HFFc6 (cell line): ENCODE data around the gene NECTIN2. TPM values are rescaled to one million over a fixed set of nuclear protein-coding genes. Genes with fewer than 3 reads are reported as not detected.

ENCODE experiments used
- DNase-seq: peaks from one replicate; pipeline ENCODE4 v3.0.0-alpha.2; 2018
- H3K27ac Mint-ChIP-seq: 2 replicates; pipeline ENCODE4 v1.8.0; 2020; ENCODE audit warnings: mild to moderate bottlenecking, mixed read lengths
- H3K27me3 Mint-ChIP-seq: 2 replicates; pipeline ENCODE4 v1.8.0; 2021; ENCODE audit warnings: mild to moderate bottlenecking, moderate library complexity, mixed read lengths; ENCODE audit not compliant: insufficient read depth
- H3K36me3 Mint-ChIP-seq: 2 replicates; pipeline ENCODE4 v1.8.0; 2021; ENCODE audit warnings: low read depth, mixed read lengths
- H3K4me1 Mint-ChIP-seq: 2 replicates; pipeline ENCODE4 v1.8.0; 2020; ENCODE audit warnings: low read depth, mixed read lengths
- H3K4me3 Mint-ChIP-seq: 2 replicates; pipeline ENCODE4 v1.8.0; 2020; ENCODE audit warnings: mild to moderate bottlenecking, moderate library complexity, mixed read lengths
- H3K9me3 Mint-ChIP-seq: 2 replicates; pipeline ENCODE4 v1.8.0; 2020; ENCODE audit warnings: mild to moderate bottlenecking, mixed read lengths
- total RNA-seq, 6 experiments: library from RNA; stranded (reverse); fragmentation: NEBNext Ultra II Directional; extraction: Animal tissue kit (Norgen Biotek cat#: 25700); gene quantifications; 2 replicates in 1 of 6; 3 replicates in 5 of 6; pipeline ENCODE4 v1.2.3, GENCODE V29; 2021
- TF ChIP-seq, protein P1 (sequence below): fragments of 200-600 bp; sonication (generic); IDR thresholded peaks from 2 replicates; pipeline ENCODE4 v1.5.0; 2021; ENCODE audit warnings: antibody characterized with exemption, mild to moderate bottlenecking

Gene NECTIN2
- total RNA-seq, 6 experiments from 2014 or later = 126 to 152 (median 148) TPM

DNA sequence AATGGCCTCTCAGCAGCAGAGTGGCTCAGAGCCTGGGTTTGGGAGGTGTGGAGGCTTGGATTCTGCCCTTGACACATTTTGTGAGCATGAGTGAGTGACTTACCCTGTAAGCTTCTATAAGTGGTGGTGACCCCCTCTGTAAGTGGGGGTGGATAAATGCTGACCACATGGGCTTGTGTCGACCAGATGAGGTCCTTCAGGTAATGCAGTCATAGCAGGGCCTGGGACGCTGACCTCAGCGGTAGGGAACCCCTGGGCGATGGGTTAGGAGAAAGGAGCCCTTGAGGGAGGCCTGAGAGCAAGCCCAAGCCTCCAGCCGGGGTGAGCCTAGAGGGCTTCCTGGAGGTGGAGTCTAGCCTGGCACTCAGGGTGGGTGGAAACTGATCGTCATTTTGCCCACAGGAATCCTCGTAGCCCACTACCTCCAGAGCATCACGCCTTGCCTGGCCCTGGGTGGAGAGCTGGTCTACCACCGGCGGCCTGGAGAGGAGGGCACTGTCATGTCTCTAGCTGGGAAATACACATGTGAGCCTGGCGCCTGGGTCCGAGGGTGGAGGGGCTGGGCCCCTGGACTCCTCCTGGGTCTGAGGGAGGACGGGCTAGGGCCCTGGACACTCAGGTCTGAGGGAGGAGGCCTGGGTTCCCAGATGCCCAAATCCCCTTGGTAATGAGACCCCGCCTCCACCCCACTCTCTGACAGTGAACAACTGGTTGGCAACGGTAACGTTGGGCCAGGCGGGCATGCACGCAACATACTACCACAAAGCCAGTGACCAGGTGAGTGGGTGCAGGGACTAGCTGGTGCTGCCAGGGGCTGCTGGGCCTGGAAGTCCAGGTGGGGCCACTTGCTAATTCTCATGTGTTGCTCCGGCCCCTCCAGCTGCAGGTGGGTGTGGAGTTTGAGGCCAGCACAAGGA lies 54.5 kb downstream of the NECTIN2 start:
- TF ChIP-seq, protein P1, sequence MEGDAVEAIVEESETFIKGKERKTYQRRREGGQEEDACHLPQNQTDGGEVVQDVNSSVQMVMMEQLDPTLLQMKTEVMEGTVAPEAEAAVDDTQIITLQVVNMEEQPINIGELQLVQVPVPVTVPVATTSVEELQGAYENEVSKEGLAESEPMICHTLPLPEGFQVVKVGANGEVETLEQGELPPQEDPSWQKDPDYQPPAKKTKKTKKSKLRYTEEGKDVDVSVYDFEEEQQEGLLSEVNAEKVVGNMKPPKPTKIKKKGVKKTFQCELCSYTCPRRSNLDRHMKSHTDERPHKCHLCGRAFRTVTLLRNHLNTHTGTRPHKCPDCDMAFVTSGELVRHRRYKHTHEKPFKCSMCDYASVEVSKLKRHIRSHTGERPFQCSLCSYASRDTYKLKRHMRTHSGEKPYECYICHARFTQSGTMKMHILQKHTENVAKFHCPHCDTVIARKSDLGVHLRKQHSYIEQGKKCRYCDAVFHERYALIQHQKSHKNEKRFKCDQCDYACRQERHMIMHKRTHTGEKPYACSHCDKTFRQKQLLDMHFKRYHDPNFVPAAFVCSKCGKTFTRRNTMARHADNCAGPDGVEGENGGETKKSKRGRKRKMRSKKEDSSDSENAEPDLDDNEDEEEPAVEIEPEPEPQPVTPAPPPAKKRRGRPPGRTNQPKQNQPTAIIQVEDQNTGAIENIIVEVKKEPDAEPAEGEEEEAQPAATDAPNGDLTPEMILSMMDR = no peak
- H3K4me3 Mint-ChIP-seq = no peak overlapping the region
- no peaks in the 10 kb centered on the region for H3K9me3 Mint-ChIP-seq
- no peak overlapping the region for H3K27ac Mint-ChIP-seq
- no peak for DNase-seq
- peaks cover 5% of the 10 kb centered on the region for H3K27me3 Mint-ChIP-seq
- H3K4me1 Mint-ChIP-seq = no peaks in the 10 kb centered on the region
- peaks cover 15% of the 10 kb centered on the region for H3K36me3 Mint-ChIP-seq

DNA sequence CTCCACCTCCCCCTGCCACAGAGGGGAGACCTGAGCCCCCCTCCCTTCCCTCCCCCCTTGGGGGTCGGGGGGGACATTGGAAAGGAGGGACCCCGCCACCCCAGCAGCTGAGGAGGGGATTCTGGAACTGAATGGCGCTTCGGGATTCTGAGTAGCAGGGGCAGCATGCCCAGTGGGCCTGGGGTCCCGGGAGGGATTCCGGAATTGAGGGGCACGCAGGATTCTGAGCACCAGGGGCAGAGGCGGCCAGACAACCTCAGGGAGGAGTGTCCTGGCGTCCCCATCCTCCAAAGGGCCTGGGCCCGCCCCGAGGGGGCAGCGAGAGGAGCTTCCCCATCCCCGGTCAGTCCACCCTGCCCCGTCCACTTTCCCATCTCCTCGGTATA lies 57.1 kb downstream of the NECTIN2 start:
- no peak for DNase-seq
- H3K4me3 Mint-ChIP-seq = no peak overlapping the region
- peaks cover 7% of the 10 kb centered on the region; the same call in 1 of the 2 replicates for H3K36me3 Mint-ChIP-seq
- peaks cover 9% of the 10 kb centered on the region for H3K27me3 Mint-ChIP-seq
- TF ChIP-seq, protein P1 = no peak
- H3K4me1 Mint-ChIP-seq = peaks cover 7% of the 10 kb centered on the region; the same call in 1 of the 2 replicates
- H3K27ac Mint-ChIP-seq = no peak overlapping the region
- no peaks in the 10 kb centered on the region for H3K9me3 Mint-ChIP-seq

DNA sequence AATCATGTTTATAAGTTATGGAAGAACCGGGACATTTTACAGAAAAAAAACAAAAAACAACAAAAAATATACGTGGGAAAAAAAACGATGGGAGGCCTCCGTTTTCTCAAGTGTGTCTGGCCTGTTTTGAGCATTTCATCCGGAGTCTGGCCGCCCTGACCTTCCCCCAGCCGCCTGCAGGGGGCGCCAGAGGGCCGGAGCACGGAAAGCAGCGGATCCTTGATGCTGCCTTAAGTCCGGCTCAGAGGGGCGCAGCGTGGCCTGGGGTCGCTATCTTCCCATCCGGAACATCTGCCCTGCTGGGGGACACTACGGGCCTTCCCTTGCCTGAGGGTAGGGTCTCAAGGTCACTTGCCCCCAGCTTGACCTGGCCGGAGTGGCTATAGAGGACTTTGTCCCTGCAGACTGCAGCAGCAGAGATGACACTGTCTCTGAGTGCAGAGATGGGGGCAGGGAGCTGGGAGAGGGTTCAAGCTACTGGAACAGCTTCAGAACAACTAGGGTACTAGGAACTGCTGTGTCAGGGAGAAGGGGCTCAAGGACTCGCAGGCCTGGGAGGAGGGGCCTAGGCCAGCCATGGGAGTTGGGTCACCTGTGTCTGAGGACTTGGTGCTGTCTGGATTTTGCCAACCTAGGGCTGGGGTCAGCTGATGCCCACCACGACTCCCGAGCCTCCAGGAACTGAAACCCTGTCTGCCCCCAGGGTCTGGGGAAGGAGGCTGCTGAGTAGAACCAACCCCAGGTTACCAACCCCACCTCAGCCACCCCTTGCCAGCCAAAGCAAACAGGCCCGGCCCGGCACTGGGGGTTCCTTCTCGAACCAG lies 57.7 kb downstream of the NECTIN2 start:
- Mint-ChIP-seq H3K4me1 (peaks cover 7% of the 10 kb centered on the region; the same call in 1 of the 2 replicates), H3K27me3 (peaks cover 9% of the 10 kb centered on the region), H3K27ac (no peak overlapping the region), H3K4me3 (no peak overlapping the region), H3K36me3 (peaks cover 7% of the 10 kb centered on the region; the same call in 1 of the 2 replicates), H3K9me3 (no peaks in the 10 kb centered on the region)
- TF ChIP-seq, protein P1 = peak; percentile 100
- peak; percentile 38 for DNase-seq

DNA sequence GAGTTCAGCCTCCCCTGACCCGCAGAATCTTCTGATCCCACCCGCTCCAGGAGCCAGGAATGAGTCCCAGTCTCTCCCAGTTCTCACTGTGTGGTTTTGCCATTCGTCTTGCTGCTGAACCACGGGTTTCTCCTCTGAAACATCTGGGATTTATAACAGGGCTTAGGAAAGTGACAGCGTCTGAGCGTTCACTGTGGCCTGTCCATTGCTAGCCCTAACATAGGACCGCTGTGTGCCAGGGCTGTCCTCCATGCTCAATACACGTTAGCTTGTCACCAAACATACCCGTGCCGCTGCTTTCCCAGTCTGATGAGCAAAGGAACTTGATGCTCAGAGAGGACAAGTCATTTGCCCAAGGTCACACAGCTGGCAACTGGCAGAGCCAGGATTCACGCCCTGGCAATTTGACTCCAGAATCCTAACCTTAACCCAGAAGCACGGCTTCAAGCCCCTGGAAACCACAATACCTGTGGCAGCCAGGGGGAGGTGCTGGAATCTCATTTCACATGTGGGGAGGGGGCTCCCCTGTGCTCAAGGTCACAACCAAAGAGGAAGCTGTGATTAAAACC lies 58.4 kb downstream of the NECTIN2 start:
- H3K36me3 Mint-ChIP-seq = peaks cover 7% of the 10 kb centered on the region; the same call in 1 of the 2 replicates
- no peak overlapping the region for H3K27ac Mint-ChIP-seq
- no peak overlapping the region for H3K4me3 Mint-ChIP-seq
- peaks cover 10% of the 10 kb centered on the region for H3K27me3 Mint-ChIP-seq
- DNase-seq = no peak
- no peaks in the 10 kb centered on the region for H3K9me3 Mint-ChIP-seq
- TF ChIP-seq, protein P1 = peak; percentile 46
- peaks cover 7% of the 10 kb centered on the region; the same call in 1 of the 2 replicates for H3K4me1 Mint-ChIP-seq

- Mint-ChIP-seq H3K4me3 (peak within 1 kb of the TSS; percentile 67), H3K9me3 (no peaks in the 10 kb centered on the region), H3K4me1 (peaks cover 9% of the 10 kb centered on the region), H3K36me3 (peaks cover 7% of the 10 kb centered on the region; the same call in 1 of the 2 replicates), H3K27me3 (peaks cover 10% of the 10 kb centered on the region), H3K27ac (no peak within 1 kb of the TSS)
- DNase-seq = no peak
- TF ChIP-seq, protein P1 = no peak
These were observed 59.5 kb downstream of the NECTIN2 start, which contains the start of gene APOE for GRCh38 chr19:44905437-44906160. TSS of gene APOE (plus strand) at chr19:44905796. CDS start at chr19:44906625, 829 bp downstream.
